ENCODE measurements around the gene GPR84. TPM values are rescaled to one million over a fixed set of nuclear protein-coding genes. Genes with fewer than 3 reads are reported as not detected.

GPR84 gene
- total RNA-seq, 4 donors from 2014 or later, result 0.21 to 0.27 TPM; not detected in 2

DNA sequence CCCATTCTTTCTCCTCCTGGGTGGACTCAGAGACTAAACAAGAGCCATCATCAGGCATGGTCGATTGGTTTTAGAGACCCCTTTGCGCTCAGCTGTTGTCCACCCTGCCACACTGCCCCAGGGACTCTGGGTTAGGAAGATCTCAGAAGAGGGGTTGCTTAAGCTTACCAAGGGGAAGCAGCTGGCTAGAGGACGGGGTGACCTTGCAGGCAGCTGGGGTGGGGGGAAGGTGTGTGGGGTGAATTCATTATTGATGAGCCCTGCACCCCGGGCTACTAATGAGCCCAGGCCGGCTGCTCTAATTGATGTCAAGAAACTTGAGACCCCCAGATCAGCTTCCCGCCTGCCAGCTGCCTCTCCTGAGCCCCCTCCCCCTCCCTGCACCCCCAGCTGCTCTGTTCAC lies 28.9 kb upstream of the GPR84 start:
- Histone ChIP-seq H3K27me3 (no peaks in the 10 kb centered on the region), H3K36me3 (no peaks in the 10 kb centered on the region), H3K4me3 (no peak overlapping the region), H3K4me1 (no peaks in the 10 kb centered on the region), H3K27ac (no peak overlapping the region), H3K9me3 (no peaks in the 10 kb centered on the region)
- no peak for DNase-seq
- no peak for TF ChIP-seq POLR2A (IDR thresholded peaks at IDR 0.05)
- intact Hi-C loops (cut with DNase I; ENCODE audit: low total_unique reads), result no loop called here

GRCh38 chr12:54392485-54393206 lies 28.4 kb upstream of the GPR84 start:
- Histone ChIP-seq H3K4me1 (no peaks in the 10 kb centered on the region), H3K27ac (no peak overlapping the region), H3K9me3 (no peaks in the 10 kb centered on the region), H3K36me3 (no peaks in the 10 kb centered on the region), H3K4me3 (no peak overlapping the region), H3K27me3 (no peaks in the 10 kb centered on the region)
- intact Hi-C loops (cut with DNase I; ENCODE audit: low total_unique reads), result no loop called here
- no peak for TF ChIP-seq POLR2A (IDR thresholded peaks at IDR 0.05)
- TF ChIP-seq CTCF (IDR thresholded peaks at IDR 0.05), result no peak
- DNase-seq, result no peak

DNA sequence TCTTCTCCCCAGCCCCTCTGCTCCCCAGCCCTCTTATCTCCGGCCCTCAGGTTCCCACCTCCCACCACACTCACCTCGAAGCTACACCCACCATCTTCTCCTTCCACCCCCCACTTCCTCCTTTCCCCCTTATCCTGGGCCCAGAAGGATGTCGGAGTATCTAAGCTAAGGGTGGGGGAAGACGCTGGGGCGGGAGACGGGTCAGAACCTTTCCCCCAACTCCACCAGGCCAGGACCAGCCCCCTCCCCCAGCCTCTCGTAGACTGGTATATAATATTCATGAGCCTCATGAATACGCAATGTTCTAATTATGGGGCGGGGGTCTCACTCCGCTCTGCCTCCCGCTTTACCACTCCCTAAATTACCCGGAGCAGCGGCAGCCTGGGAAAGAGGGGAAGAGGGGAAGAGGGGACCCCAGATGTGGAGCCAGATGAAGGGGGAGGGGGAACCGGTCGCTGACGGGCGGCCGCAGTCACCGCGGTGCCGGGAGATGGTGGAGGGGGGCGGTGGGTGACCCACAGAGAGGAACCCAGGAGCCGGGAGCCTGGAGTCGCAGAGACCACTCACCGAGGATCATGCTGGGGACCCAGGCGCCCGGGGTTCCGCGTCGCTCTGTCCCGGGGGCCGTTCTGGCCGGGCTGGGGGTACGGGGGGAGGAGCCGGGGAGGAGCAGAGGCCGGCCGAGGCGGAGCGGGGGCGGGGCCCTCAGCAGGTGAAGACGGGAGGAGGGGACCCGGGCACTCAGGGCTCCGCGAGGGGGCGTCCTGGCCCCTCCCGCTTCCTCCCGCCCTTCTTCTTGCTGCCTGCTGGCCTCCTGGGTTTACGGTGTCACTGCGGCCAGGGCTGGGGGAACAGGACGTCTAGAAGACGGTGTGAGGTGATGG lies 26.6 kb upstream of the GPR84 start:
- DNase-seq, result no peak
- H3K9me3 ChIP-seq, result no peaks in the 10 kb centered on the region
- peak overlapping the region; percentile 4 to 40 for H3K4me3 ChIP-seq
- H3K27me3 ChIP-seq, result no peaks in the 10 kb centered on the region
- H3K36me3 ChIP-seq, result no peaks in the 10 kb centered on the region
- TF ChIP-seq POLR2A (IDR thresholded peaks at IDR 0.05), result no peak
- no peak for TF ChIP-seq CTCF (IDR thresholded peaks at IDR 0.05)
- peak overlapping the region in 1 of 2 donors; percentile 23 for H3K27ac ChIP-seq
- H3K4me1 ChIP-seq, result no peaks in the 10 kb centered on the region
- intact Hi-C loops (cut with DNase I; ENCODE audit: low total_unique reads), result no loop called here

DNA sequence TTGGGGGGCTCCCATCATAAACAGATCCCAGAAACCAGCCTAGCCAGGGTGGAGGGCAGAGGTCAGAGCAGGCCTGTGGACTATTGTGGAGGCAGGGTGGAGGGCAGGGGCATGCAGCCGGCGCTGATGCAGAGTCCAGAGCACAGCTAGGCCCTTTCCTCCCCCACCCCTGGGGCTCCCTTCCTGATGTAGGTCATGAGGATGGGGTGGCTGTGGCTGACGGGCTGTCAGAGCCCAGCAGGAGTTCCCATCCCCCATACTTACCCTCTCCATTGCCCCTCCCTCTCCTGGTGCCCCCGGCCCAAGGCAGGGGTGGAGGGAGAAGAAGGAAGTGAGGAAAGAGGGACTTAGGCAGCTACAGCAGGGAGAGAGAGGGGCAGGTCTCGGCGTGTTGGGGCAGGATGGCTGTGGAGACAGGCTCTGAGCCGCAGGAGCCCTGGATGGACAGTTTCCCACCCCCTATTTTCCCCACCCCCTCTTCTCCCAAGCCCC lies 25.9 kb upstream of the GPR84 start:
- H3K36me3 ChIP-seq, result no peaks in the 10 kb centered on the region
- intact Hi-C loops (cut with DNase I; ENCODE audit: low total_unique reads), result no loop called here
- no peak for DNase-seq
- H3K9me3 ChIP-seq, result no peaks in the 10 kb centered on the region
- no peaks in the 10 kb centered on the region for H3K4me1 ChIP-seq
- no peak for TF ChIP-seq POLR2A (IDR thresholded peaks at IDR 0.05)
- no peak for TF ChIP-seq CTCF (IDR thresholded peaks at IDR 0.05)
- H3K27ac ChIP-seq, result no peak overlapping the region
- no peaks in the 10 kb centered on the region for H3K27me3 ChIP-seq
- no peak overlapping the region for H3K4me3 ChIP-seq

DNA sequence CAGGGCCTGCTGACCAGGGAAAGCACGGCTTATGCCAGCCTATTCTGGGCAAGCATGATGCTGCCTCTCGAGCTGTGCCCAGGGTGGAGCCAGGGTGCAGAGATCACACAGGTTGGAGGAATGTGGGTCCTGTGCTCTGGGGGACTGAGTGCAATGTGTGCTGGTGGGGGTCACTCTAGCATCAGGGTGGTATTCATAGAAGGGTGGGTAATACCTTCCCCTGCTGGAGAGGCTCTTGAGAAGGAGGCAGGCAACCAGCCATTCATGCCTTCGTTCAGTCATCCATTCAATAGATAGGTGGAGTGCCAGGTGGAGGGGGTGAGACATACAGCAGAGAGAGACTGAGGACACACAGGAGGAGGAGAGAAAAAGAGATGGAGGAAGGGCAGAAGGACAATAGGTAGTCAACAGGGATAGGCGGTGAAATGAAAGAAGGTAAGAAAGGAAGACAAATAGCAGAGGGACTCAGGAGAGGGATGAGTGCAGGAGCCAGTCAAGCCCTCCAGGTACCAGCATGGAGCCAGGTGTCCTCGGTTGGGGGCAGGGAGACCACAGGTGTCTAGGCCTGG lies 25.4 kb upstream of the GPR84 start:
- intact Hi-C loops (cut with DNase I; ENCODE audit: low total_unique reads), result no loop called here
- TF ChIP-seq CTCF (IDR thresholded peaks at IDR 0.05) (no peak), POLR2A (IDR thresholded peaks at IDR 0.05) (no peak)
- Histone ChIP-seq H3K36me3 (no peaks in the 10 kb centered on the region), H3K27me3 (no peaks in the 10 kb centered on the region), H3K9me3 (no peaks in the 10 kb centered on the region), H3K4me3 (no peak overlapping the region), H3K4me1 (no peaks in the 10 kb centered on the region), H3K27ac (no peak overlapping the region)
- no peak for DNase-seq
